Endometrial microvascular endothelial cells (primary cell): Measurements from ENCODE around the gene OSTF1. TPM values are rescaled to one million over a fixed set of nuclear protein-coding genes. Genes with fewer than 3 reads are reported as not detected.

Experiments used
- in situ Hi-C: cut with HindIII; loops from 2 replicates; pipeline ENCODE4 v1.10.0; 2017; ENCODE audit warnings: low sequenced_read_pairs, low pct_unique_long_range_greater_than_20kb; ENCODE audit errors: inconsistent ontology term
- total RNA-seq: library from RNA; depleted of rRNA; stranded (reverse); fragments of >200 nt; gene quantifications from one replicate; pipeline ENCODE4 v1.2.3, GENCODE V29; 2015; ENCODE audit errors: inconsistent ontology term

OSTF1 gene
- total RNA-seq, 1 donor from 2014 or later: 83.8 TPM

DNA sequence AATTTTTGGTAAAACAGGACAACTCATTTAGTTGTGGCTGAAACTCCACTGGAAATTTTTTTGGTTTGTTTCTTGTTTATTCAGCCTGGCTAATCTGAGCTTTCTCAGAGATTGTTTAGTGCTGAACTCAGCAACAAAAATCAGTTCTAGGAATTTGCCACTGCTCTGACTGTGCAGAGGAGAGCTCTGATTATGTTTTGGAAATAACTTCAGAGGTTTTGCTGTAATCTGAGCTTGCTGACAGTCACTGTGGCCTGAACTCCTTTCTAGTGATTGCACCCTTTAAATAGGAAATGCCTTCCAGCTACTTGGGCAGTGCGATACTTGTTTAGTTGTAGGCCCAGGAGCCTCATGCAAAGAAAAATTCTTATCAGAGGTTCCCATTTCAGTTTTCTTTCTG, 60.2 kb downstream of the OSTF1 start:
- in situ Hi-C loops: no loop called here

DNA sequence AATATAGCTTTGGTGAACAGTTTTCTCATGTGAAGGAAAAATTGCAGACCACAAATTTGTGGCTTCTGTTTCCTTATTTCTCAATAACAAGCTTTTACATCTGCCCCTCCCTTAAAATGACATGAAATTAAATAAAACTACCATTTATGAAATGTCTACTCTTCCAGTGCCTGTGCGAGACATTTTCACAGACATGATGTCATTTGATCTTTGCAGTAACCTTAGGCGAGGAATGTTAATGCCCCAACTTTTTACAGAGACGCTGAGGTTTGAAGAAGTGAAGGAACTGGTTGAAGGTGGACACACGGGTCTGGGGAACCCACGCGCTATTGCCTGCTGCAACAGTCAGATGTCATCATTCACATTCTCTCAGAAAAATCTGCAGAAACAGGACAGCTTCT, 61.5 kb downstream of the OSTF1 start:
- in situ Hi-C loops: no loop called here

DNA sequence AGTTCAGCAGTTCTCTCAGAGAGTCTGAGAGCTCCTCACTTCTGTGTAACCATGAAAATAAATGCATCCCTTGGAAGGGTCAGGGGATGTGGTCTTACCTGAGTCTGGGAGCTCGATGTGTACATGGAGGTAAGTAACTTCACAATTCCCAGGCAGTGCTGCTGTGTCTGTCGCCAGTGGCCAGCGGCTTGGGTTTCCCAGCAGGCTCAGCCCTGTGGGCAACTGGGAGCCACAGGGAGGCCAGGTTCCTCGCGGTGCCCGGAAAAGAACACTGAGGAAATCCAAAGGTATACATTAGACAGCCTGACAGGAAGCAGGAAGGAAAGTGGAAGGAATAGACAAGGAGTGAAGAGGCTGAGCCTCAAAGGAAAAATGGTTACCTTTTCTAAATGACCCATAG, 62.2 kb downstream of the OSTF1 start:
- in situ Hi-C loops: no loop called here

DNA sequence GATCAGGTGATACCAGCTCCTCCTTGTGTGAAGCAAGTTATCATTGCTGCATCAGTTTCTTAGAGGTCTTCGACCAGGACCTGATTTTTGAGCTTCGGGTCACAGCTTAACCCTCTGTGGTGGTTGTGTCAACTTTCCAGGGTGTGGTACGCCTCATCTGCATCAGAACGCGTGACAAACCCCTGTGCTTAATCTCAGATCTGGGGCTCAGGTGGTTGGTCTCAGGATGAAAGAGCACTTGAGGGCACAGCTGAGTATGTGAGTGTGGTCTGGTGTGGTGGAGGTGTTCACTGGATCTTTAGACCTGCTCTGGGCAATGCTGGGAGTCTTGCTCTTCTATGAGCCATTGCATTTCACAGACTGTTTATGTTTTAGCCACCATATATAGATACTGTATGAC, 64.1 kb downstream of the OSTF1 start:
- in situ Hi-C loops: no loop called here

DNA sequence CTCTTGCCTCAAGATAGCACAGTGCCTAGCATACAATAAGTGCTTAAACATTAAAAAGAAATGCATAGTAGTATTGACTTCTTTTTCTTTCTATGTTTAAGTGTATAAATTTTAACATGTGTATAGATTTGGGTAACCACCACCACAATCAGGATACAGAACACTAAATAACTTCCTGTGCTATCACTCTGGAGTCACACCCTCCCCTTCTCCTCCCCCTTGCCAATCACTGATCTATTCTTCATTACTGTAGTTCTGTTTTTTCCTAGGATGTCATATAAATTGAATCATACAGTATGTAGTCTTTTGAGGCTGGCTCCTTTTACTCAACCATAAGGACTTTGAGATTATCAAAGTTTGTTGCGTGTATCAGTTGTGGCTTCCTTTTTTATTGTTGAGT, 68.5 kb downstream of the OSTF1 start:
- in situ Hi-C loops: no loop called here

DNA sequence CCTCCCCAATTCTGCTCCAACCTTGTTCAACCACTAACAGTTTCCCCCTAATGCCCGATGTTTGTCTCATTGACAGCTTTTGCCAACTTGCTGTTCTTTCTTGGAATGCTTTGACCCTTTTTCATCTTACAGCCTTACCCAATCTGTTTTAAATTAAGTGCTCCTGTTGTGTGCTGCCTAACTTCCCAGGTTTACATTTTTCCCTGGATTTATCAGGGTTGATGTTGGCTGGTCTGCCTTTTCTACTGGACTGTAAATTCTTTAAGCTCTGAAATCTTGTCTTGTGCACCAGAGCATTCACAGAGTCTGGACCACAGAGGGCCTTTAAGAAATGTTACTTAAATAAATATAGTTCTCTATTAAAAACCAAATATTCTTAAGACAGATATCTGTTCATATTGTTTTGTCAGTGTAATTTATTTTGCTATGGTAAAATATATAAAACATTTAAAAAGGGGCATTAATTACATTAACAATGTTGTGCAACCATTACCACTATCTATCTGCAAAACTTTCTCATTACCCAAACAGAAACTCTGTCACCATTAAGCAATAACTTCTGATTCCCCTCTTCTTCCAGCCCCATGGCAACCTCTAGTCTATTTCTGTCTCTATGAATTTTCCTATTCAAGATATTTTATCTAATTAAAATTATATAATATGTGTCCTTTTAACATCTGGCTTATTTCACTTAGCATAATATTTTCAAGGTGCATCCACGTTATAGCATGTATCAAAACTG, 73.0 kb downstream of the OSTF1 start:
- in situ Hi-C loops: no loop called here

DNA sequence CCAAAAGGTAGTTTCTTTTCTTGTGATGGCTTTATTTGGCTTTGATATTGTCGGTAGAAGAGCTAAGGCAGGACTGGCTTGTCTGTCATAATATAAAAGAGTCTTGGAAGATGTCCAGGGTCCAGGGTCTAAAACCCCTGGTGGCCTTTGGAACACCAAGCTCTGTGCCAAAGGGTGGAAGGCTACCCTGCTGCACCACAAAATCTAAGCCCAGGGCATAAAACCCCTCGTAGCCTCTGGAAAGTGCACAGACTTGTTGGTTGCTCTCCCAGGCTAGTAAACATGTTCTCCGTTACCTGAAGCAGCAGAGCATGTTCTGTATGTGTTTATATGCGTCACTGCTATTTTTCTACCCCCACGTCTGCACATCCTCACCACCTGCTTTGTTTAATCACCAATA, 75.5 kb downstream of the OSTF1 start:
- in situ Hi-C loops: no loop called here

DNA sequence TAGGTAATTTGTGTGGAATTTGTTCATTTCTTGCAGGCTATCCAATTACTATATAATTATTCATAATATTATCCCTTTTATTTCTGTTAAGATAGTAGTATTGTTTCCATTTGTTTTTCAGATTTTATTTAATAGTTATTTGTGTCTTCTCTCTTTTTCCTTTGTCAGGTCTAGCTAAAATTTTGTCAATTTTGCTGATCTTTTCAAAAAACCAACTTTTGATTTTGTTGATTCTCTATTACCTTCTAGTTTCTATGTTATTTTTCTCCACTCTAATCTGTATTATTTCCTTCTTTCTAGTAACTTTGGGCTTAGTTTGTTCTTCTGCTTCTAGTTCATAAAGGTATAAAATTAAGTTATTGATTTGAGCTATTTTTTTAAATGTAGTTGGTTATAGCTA, 76.3 kb downstream of the OSTF1 start:
- in situ Hi-C loops: no loop called here

DNA sequence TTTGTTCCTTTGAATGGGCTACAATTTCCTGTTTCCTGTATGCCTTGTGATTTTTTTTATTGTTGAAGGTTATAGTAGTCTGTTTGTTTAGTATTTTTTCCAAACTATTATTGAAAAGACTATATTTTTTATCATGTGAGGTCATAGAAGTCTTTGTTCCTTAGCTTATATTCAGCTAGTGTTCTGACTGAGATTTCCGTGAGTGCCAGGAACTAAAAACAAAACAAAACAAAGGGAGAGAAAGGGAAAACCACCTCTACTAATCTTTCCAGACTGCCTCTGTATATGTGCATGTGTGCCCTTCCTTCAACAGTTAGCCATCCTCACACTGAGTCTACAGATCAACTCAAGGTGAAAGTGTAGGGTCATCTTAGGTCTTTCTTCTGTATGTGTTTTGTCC, 79.0 kb downstream of the OSTF1 start:
- in situ Hi-C loops: no loop called here

DNA sequence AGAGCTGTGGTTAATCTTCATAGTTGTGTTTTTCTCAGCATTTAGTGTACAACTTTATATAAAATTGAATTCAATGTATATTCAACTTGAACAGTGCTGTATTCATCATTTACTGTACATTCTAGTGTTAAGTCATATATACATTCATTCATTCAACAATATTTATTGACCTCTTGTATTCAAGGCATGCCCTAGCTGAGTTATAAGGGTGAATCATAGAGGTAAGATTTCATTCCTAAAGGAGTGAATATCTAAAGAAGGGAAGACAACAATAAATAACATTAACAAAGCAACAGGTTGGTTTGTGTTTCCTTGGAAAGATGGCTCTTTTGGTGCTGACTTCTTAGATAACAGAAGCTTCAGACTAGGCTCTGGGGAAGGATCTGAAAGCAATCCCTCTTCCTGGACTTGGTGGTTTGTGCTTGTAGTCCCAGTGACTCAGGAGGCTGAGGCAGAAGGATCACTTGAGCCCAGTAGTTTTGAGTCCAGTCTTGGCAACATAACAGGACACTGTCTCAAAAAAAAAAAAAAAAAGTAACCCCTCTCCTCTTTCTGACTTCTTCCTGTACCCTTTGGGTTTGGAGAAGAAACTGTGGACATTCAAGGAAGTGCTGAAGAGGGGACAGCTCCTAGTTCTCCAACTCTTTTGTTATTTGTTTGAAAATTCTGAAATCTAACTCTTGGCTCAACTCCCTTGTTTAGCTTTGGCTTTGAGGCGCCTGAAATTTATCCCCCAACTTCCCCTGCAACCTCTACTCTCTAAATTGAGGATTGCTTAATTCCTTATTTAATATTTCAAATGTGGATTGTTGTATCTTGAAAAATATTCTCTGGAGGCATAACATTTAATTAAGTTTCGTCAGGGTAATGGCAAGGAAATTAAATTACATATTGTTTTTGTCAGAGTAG, 80.2 kb downstream of the OSTF1 start:
- in situ Hi-C loops: no loop called here

DNA sequence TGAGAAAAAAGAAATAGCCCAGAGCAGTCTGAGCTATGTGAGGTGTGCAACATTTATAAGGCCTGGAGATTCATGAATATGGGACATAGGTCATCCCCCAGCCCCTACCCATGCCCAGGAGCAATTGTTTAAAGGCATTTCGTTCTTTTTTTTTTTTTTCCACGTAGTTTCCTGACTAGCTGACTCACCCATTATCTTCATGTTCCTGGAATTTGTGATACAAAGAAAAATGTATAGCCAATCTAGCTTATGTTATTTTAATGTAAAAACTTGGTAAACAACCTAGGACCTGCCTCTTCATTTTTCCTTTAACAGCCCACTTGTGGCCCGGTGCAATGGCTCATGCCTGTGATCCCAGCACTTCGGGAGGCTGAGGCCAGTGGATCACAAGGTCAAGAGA, 81.3 kb downstream of the OSTF1 start:
- in situ Hi-C loops: no loop called here

DNA sequence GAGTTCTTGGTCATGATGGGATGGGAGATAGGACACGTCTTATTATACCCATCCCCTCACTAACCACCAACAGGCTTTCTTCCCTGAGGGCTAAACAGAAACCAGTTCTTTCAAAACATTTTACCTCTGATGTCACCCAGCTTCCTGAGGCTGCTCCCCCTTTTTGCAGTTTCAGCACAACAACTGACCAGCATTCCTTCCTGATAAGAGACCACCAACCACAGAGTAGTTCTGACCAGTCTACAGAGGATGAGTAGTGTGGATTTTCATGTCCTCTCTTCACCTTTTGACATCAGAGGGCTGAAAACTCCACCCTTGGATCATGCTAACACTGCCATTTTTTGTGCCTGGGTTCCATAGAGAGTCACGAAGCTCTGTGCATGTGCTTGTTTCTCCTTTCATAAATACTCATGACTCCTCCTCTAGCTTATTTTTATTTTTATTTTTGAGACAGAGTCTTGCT, 82.6 kb downstream of the OSTF1 start:
- in situ Hi-C loops: no loop called here

DNA sequence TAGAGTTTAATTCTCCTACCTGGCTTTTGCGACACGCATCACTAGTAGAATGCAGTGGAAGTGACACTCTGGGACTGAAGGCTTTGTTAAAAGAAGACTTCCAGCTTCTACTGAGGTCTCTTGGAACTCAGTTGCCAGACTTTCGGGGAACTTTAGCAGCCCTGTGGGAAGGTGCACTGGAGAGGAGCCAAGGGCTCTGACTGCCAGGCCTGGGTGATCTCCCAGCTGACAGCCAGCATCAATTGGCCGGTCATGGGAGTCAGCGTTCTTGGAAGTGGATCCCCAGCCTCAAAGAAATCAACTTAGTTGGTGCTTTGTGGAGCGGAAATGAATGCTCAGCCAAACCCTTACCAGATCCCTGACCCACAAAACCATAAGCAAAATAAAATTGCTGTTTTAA, 87.1 kb downstream of the OSTF1 start:
- in situ Hi-C loops: no loop called here

DNA sequence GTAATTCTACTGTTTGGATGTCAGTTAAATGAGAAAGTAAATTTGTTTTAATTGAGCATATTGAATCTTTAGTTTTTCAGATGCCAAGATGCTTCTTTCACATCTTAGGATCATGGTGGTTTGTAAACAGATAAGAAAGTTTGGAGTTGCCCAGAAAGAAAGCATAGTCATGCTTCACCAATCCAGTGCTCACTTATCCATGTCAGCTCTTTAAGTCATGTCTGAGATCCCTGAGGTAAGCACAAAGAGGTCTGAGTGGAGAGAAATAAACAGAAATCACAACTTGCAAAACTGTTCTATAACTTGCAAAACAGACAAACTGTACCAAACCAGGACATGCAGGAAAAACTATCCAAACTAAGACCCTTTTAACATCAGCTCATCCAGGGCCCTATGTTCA, 87.7 kb downstream of the OSTF1 start:
- in situ Hi-C loops: no loop called here

DNA sequence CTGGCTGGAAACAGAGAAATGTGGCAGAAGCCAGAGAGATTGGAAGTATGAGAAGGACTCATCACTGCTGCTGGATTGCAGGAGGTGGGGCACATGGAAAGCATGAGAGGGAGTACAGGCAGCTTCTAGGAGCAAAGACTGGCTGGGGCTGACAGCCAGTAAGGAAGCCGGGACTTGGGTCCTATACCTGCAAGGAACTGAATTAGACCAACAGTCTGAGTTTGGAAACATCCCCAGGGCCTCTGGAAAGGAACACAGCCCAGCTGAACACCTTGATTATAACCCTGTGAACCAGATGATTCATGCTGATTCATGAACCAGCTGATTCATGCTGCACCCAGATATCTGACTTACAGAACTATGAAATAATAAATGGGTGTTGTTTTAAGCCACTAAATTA, 93.4 kb downstream of the OSTF1 start:
- in situ Hi-C loops: no loop called here

DNA sequence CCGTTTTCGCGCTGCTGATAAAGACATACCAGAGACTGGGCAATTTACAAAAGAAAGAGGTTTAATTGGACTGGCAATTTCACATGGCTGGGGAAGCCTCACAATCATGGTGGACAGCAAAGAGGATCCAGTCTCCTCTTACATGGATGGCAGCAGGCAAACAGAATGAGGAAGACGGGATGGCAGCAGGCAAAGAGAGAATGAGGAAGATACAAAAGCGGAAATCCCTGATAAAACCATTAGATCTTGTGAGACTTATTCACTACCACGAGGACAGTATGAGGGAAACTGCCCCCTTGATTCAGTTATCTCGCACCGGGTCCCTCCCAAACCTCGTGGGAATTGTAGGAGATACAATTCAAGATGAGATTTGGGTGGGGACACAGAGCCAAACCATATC, 95.0 kb downstream of the OSTF1 start:
- in situ Hi-C loops: no loop called here

DNA sequence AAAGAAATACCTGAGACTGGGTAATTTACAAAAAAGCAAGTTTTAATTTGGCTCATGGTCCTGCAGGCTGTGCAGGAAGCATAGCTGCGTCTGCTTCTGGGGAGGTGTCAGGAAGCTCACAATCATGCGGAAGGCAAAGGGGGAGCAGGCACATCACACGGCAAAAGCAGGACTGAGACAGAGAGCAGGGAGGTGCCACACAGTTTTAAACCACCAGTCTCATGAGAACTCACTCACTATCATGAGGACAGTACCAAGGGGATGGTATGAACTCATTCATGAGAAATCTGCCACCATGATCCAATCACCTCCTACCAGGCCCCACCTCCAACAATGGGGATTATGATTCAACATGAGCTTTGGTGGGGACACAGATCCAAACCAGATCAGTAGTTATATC, 96.2 kb downstream of the OSTF1 start:
- in situ Hi-C loops: no loop called here

DNA sequence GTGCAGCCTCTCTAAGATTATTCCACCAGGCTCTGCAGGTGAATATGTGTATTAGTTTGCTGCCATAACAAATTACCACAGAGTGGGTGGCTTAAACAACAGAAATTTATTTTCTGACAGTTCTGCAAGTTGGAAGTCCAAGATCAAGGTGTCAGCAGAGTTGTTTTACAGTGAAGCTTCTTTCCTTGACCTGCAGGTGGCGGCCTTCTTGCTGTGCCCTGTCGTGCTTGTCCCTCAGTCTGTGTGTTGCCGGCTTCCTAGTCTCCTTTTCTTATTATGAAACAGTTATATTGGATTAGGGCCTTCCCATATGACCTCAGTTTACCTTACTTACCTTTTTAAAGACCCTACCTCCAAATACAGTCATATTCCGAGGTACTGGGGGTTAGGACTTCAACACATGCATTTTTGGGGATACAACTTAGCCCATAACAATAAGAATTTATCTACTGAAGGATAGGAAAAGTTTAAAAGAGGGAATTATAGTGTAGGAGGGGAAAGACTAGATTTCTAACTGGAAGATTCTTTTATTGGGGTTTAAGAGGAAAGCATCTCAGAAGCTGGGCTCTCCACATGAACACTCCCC, 97.4 kb downstream of the OSTF1 start:
- in situ Hi-C loops: no loop called here

DNA sequence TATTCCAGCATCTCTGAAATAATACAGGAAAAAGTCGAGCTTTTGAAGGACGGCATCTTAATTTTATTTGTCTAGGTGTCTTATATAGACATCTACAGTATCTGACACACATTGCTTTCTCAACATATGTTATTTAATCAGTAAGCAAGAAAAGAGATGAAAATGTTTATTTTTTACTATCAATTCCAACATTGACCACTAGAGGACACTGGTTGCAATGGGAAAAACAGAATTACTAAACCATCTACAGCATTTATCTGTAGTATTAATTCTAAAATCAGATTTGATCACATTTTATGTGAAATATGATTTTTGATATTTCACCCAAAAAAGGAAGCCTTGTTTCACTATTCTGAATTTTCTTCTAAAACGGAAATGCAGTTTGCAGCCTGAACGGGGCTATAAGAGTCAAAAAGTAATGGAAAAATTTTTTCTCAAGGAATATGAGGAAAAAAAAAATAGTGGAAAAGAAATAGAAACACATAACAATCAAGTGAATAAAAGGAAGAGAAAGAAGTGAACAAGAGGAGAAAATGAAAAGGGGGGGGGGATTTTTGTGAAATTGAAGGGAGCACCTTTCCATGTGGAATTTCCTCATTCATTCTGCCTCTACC, 98.6 kb downstream of the OSTF1 start:
- in situ Hi-C loops: no loop called here
